ENCODE measurements around the gene VENTX.

VENTX gene

GRCh38 chr10:133253361-133253955 is 15.8 kb downstream of the VENTX start:
- Mint-ChIP-seq H3K36me3 (ENCODE audit: insufficient read depth) (no peaks in the 10 kb centered on the region), H3K27ac (no peak overlapping the region), H3K9me3 (no peaks in the 10 kb centered on the region), H3K4me3 (no peak overlapping the region), H3K27me3 (peaks cover 7 to 9% of the 10 kb centered on the region in 2 donors), H3K4me1 (ENCODE audit: low read depth in 2 of 2) (peaks cover 8 to 13% of the 10 kb centered on the region in 2 donors)
- ATAC-seq (replicated peaks) (no peak), DNase-seq (no peak)

- no peak overlapping the region for H3K4me3 Mint-ChIP-seq
- DNase-seq (no peak), ATAC-seq (replicated peaks) (no peak)
- no peaks in the 10 kb centered on the region for H3K9me3 Mint-ChIP-seq
- peaks cover 0 to 7% of the 10 kb centered on the region in 2 donors for H3K27me3 Mint-ChIP-seq
- H3K27ac Mint-ChIP-seq = peak overlapping the region in 1 of 2 donors; percentile 44
- H3K4me1 Mint-ChIP-seq (ENCODE audit: low read depth in 2 of 2) = peaks cover 15 to 21% of the 10 kb centered on the region in 2 donors
- peaks cover 5% of the 10 kb centered on the region for H3K36me3 Mint-ChIP-seq (ENCODE audit: insufficient read depth)
Measured at GRCh38 chr10:133254421-133255120, 16.9 kb downstream of the VENTX start.

DNA sequence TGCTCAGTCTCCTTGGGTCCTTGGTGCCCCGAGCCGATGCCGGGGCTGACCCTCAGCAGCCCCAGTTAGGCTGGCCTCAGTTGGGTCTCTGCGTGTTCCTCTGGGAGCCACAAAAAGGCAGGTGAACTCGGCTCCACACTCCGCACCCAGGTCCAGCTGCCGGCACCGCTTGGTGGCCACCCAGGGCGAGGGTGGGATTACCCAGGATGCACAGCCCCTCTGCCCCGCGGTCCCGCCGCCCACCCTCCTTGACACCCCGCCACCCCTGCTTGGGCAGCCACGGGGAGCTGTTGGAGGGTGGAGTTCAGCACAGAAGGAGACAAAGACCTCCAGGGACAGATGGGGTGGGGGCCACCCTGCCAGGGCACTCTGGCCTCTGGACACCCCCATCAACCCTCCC is 17.7 kb downstream of the VENTX start:
- Mint-ChIP-seq H3K27ac (no peak overlapping the region), H3K9me3 (no peaks in the 10 kb centered on the region), H3K36me3 (ENCODE audit: insufficient read depth) (peaks cover 10% of the 10 kb centered on the region), H3K4me1 (ENCODE audit: low read depth in 2 of 2) (peaks cover 22 to 25% of the 10 kb centered on the region in 2 donors), H3K27me3 (peaks cover 0 to 3% of the 10 kb centered on the region in 2 donors), H3K4me3 (no peak overlapping the region)
- no peak for DNase-seq
- ATAC-seq (replicated peaks) = no peak

DNA sequence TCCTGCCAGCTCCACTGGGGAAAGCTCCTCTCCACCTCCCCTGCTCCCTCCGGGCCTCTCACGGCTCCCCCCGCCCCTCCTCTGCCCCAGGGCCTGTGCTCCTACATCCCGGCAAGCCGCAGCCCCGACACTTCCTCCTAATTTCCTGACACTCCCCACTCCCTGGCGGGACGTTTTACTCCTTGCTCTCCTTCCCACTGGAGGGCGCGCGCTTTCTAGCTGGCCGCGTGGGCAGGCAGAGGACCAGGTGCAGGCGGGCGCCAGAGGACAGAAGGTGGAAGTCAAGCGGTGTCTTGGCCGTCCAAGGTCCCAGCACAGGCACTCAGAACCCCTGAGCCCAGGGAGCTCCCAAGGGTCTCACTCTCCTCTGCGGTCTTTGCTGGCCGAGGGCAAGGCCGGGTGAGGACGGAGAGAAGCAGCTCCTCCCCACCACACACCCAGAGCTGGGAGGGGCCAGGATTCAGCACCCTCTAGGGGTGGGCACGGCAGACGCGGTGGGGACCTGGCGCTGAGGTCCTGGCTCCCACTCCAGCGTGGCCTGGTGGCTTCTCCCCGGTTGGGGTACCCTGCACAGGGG is 19.9 kb downstream of the VENTX start:
- Mint-ChIP-seq H3K36me3 (ENCODE audit: insufficient read depth) (peaks cover 23% of the 10 kb centered on the region), H3K27ac (peak overlapping the region; percentile 72 to 79), H3K27me3 (no peaks in the 10 kb centered on the region), H3K4me3 (peak overlapping the region; percentile 54 to 73), H3K4me1 (ENCODE audit: low read depth in 2 of 2) (peaks cover 31 to 39% of the 10 kb centered on the region in 2 donors), H3K9me3 (no peaks in the 10 kb centered on the region)
- ATAC-seq (replicated peaks) = no peak
- peak in 1 of 3 experiments; percentile 22 for DNase-seq

GRCh38 chr10:133258066-133258817 is 20.6 kb downstream of the VENTX start:
- Mint-ChIP-seq H3K4me1 (ENCODE audit: low read depth in 2 of 2) (peaks cover 34 to 40% of the 10 kb centered on the region in 2 donors), H3K27me3 (no peaks in the 10 kb centered on the region), H3K36me3 (ENCODE audit: insufficient read depth) (peaks cover 23% of the 10 kb centered on the region), H3K27ac (peak overlapping the region; percentile 72 to 79), H3K4me3 (peak overlapping the region; percentile 54 to 73), H3K9me3 (no peaks in the 10 kb centered on the region)
- ATAC-seq (replicated peaks) (peak; percentile 3), DNase-seq (peak in 1 of 3 experiments; percentile 23)

- Mint-ChIP-seq H3K9me3 (no peaks in the 10 kb centered on the region), H3K4me1 (ENCODE audit: low read depth in 2 of 2) (peaks cover 41 to 48% of the 10 kb centered on the region in 2 donors), H3K4me3 (peak overlapping the region; percentile 46 to 77), H3K36me3 (ENCODE audit: insufficient read depth) (peaks cover 29% of the 10 kb centered on the region), H3K27ac (peak overlapping the region; percentile 71 to 93), H3K27me3 (no peaks in the 10 kb centered on the region)
- ATAC-seq (replicated peaks) = peak; percentile 33
- peak; percentile 45 to 52 (median 51) for DNase-seq
Measured at GRCh38 chr10:133258818-133259601, 21.4 kb downstream of the VENTX start.

DNA sequence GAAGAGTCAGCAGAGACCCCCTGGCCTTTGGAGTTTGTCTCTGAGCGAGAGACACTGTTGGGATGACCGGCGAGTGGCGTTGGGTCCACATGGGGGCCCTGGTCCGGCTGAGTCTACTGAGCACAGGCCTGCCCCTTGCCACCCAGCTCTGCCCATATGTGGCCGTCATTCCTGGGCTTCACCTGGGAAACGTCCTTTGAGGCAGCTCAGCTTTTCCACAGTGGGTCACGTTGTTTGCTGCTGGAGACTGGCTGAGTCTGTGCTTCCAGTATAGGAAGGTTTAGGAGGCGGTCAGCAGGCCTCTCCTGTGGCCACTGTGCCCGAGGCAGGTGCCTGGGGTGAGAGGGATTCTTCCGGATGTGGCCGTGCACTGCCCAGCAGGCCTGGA is 21.9 kb downstream of the VENTX start:
- peaks cover 47 to 53% of the 10 kb centered on the region in 2 donors for H3K4me1 Mint-ChIP-seq (ENCODE audit: low read depth in 2 of 2)
- H3K27ac Mint-ChIP-seq = peak overlapping the region; percentile 71 to 93
- peaks cover 34% of the 10 kb centered on the region for H3K36me3 Mint-ChIP-seq (ENCODE audit: insufficient read depth)
- H3K9me3 Mint-ChIP-seq = no peaks in the 10 kb centered on the region
- DNase-seq = no peak
- peak overlapping the region; percentile 46 to 77 for H3K4me3 Mint-ChIP-seq
- ATAC-seq (replicated peaks) = no peak
- H3K27me3 Mint-ChIP-seq = no peaks in the 10 kb centered on the region

GRCh38 chr10:133260895-133261725 is 23.5 kb downstream of the VENTX start:
- peak; percentile 60 to 66 (median 60) for DNase-seq

GRCh38 chr10:133261726-133262325 is 24.2 kb downstream of the VENTX start:
- DNase-seq (peak; percentile 67 to 71 (median 70)), ATAC-seq (replicated peaks) (peak; percentile 51)
- peaks cover 48% of the 10 kb centered on the region for H3K36me3 Mint-ChIP-seq (ENCODE audit: insufficient read depth)
- H3K4me1 Mint-ChIP-seq (ENCODE audit: low read depth in 2 of 2) = peaks cover 57 to 67% of the 10 kb centered on the region in 2 donors
- H3K4me3 Mint-ChIP-seq = peak overlapping the region; percentile 77
- H3K9me3 Mint-ChIP-seq = no peaks in the 10 kb centered on the region
- peak overlapping the region; percentile 86 to 93 for H3K27ac Mint-ChIP-seq
- no peaks in the 10 kb centered on the region for H3K27me3 Mint-ChIP-seq

More at GRCh38 chr10:133260895-133261725, 23.5 kb downstream of the VENTX start:
- Mint-ChIP-seq H3K9me3 (no peaks in the 10 kb centered on the region), H3K4me1 (ENCODE audit: low read depth in 2 of 2) (peaks cover 57 to 67% of the 10 kb centered on the region in 2 donors), H3K4me3 (peak overlapping the region; percentile 77), H3K27me3 (no peaks in the 10 kb centered on the region), H3K36me3 (ENCODE audit: insufficient read depth) (peaks cover 46% of the 10 kb centered on the region), H3K27ac (peak overlapping the region; percentile 86 to 93)
- ATAC-seq (replicated peaks) = peak; percentile 70

DNA sequence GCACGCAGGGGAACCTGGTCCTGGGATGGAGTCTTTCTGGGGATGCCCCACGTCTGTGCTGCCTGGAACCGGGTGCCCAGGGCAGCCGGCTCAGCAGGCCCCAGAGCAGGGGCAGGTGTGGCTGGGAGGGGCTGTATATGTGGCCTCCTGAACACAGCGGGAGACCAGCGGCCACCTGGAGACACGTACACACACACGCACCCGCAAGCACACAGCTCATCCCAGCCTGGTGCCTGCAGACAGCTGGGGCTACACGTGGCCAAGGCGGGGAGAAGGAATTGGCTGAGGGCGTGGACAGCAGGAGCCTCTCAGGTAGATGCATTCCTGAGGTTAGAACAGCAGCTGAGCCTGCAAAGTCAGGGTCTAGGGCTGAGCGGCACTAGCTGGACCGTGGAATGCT is 25.0 kb downstream of the VENTX start:
- ATAC-seq (replicated peaks) (no peak), DNase-seq (no peak)
- Mint-ChIP-seq H3K27ac (peak overlapping the region in 1 of 2 donors; percentile 65), H3K27me3 (no peaks in the 10 kb centered on the region), H3K36me3 (ENCODE audit: insufficient read depth) (peaks cover 57% of the 10 kb centered on the region), H3K4me3 (peak overlapping the region; percentile 58 to 73), H3K4me1 (ENCODE audit: low read depth in 2 of 2) (peaks cover 54 to 62% of the 10 kb centered on the region in 2 donors), H3K9me3 (no peaks in the 10 kb centered on the region)

DNA sequence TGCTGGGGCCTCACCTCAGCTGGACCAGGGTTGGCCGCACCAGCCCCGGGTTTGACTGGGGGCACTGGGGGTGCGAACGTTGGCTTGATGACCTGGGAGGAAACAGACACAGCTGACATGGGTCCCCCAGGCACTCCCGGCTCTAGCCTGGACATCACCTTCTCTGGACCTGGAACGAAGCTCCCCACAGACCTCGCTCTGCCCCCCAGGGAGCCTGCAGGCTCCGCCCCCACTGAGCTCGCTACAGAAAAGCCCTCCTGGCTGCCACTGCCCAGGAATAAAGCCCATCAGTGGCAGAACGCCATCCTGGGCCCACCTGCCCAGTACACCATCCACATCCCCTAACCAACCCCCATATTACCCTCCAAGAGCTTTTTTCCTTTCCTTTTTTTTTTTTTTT is 26.0 kb downstream of the VENTX start:
- ATAC-seq (replicated peaks) (no peak), DNase-seq (no peak)
- H3K27me3 Mint-ChIP-seq = no peaks in the 10 kb centered on the region
- peaks cover 58% of the 10 kb centered on the region for H3K36me3 Mint-ChIP-seq (ENCODE audit: insufficient read depth)
- H3K27ac Mint-ChIP-seq = peak overlapping the region in 1 of 2 donors; percentile 62
- H3K9me3 Mint-ChIP-seq = no peaks in the 10 kb centered on the region
- H3K4me1 Mint-ChIP-seq (ENCODE audit: low read depth in 2 of 2) = peaks cover 49 to 57% of the 10 kb centered on the region in 2 donors
- peak overlapping the region; percentile 74 to 75 for H3K4me3 Mint-ChIP-seq
